ENCODE results near the gene CCT3. TPM values are rescaled to one million over a fixed set of nuclear protein-coding genes. Genes with fewer than 3 reads are reported as not detected.
A peak's percentile ranks its signal among the peaks of the same experiment; 100 is the strongest.

The CCT3 gene
- total and polyA plus RNA-seq, 10 of the 15 experiments (the other 5 are each of a cell fraction or from before 2014, with no cell fraction given): 319 to 585 (median 427) TPM

DNA sequence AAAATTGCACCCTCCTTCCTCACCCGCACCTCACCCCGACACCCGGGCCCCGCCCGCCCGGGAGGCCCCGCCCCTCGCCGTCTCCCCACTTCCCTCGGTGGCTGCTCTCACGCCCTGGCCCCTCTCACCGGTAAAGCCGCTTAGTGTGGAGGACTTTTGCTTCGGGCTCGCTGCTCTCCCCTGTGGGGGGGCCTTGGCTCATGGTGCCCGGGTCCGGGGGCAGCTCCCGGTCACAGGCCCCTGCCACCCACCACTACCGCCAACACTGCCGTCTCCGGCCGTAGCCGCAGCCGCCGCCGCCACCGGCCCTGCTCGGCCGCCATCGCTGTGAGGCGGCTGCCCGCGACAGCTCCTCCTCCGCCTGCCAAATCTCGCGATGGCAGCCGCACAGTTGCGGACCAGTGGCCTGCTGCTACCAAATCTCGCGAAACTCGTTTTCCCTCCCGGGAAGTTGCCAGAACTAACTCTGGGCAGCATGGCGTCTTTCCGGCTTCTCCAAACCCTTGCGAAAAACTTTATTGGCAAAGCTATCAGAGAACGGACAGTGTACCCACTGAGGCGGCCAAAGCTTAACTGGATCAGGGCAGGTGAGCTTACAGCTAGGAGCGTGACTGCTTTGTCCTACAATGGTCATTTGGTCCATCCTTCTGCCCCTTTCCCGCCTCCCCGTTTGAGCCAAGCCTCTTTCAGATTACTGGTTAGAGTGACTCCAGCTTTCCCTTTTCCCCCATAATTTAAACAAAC is 55.4 kb downstream of the CCT3 start, which contains the start of gene SMG5 (continued):
- TF ChIP-seq, protein P1, sequence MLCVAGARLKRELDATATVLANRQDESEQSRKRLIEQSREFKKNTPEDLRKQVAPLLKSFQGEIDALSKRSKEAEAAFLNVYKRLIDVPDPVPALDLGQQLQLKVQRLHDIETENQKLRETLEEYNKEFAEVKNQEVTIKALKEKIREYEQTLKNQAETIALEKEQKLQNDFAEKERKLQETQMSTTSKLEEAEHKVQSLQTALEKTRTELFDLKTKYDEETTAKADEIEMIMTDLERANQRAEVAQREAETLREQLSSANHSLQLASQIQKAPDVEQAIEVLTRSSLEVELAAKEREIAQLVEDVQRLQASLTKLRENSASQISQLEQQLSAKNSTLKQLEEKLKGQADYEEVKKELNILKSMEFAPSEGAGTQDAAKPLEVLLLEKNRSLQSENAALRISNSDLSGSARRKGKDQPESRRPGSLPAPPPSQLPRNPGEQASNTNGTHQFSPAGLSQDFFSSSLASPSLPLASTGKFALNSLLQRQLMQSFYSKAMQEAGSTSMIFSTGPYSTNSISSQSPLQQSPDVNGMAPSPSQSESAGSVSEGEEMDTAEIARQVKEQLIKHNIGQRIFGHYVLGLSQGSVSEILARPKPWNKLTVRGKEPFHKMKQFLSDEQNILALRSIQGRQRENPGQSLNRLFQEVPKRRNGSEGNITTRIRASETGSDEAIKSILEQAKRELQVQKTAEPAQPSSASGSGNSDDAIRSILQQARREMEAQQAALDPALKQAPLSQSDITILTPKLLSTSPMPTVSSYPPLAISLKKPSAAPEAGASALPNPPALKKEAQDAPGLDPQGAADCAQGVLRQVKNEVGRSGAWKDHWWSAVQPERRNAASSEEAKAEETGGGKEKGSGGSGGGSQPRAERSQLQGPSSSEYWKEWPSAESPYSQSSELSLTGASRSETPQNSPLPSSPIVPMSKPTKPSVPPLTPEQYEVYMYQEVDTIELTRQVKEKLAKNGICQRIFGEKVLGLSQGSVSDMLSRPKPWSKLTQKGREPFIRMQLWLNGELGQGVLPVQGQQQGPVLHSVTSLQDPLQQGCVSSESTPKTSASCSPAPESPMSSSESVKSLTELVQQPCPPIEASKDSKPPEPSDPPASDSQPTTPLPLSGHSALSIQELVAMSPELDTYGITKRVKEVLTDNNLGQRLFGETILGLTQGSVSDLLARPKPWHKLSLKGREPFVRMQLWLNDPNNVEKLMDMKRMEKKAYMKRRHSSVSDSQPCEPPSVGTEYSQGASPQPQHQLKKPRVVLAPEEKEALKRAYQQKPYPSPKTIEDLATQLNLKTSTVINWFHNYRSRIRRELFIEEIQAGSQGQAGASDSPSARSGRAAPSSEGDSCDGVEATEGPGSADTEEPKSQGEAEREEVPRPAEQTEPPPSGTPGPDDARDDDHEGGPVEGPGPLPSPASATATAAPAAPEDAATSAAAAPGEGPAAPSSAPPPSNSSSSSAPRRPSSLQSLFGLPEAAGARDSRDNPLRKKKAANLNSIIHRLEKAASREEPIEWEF (IDR thresholded peaks at IDR 0.05; ENCODE audit: insufficient replicate concordance, low read depth, low read length): no peak
- no peak for TF ChIP-seq BMI1 (IDR thresholded peaks at IDR 0.05; ENCODE audit: borderline replicate concordance)
- TF ChIP-seq, protein P2, sequence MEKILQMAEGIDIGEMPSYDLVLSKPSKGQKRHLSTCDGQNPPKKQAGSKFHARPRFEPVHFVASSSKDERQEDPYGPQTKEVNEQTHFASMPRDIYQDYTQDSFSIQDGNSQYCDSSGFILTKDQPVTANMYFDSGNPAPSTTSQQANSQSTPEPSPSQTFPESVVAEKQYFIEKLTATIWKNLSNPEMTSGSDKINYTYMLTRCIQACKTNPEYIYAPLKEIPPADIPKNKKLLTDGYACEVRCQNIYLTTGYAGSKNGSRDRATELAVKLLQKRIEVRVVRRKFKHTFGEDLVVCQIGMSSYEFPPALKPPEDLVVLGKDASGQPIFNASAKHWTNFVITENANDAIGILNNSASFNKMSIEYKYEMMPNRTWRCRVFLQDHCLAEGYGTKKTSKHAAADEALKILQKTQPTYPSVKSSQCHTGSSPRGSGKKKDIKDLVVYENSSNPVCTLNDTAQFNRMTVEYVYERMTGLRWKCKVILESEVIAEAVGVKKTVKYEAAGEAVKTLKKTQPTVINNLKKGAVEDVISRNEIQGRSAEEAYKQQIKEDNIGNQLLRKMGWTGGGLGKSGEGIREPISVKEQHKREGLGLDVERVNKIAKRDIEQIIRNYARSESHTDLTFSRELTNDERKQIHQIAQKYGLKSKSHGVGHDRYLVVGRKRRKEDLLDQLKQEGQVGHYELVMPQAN (conservative IDR thresholded peaks at IDR 0.05): peak; percentile 58; the same call in 1 of the 2 replicates
- 0 out of 2 replicates have a peak, but pooled peaks have one; percentile 43 for TF ChIP-seq MYB (IDR thresholded peaks at IDR 0.05; ENCODE audit: borderline replicate concordance, low read depth, low read length)
- no peak for TF ChIP-seq EP300 (IDR thresholded peaks at IDR 0.05; ENCODE audit: borderline replicate concordance in 1 of 2, control insufficient read depth in 1 of 2, low read depth in 2 of 2, low read length in 2 of 2)
- TF ChIP-seq, protein P3, sequence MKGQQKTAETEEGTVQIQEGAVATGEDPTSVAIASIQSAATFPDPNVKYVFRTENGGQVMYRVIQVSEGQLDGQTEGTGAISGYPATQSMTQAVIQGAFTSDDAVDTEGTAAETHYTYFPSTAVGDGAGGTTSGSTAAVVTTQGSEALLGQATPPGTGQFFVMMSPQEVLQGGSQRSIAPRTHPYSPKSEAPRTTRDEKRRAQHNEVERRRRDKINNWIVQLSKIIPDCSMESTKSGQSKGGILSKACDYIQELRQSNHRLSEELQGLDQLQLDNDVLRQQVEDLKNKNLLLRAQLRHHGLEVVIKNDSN (IDR thresholded peaks at IDR 0.05; ENCODE audit: borderline replicate concordance, extremely low read length, insufficient read depth, low read depth, low read length): no peak
- TF ChIP-seq, protein P4, sequence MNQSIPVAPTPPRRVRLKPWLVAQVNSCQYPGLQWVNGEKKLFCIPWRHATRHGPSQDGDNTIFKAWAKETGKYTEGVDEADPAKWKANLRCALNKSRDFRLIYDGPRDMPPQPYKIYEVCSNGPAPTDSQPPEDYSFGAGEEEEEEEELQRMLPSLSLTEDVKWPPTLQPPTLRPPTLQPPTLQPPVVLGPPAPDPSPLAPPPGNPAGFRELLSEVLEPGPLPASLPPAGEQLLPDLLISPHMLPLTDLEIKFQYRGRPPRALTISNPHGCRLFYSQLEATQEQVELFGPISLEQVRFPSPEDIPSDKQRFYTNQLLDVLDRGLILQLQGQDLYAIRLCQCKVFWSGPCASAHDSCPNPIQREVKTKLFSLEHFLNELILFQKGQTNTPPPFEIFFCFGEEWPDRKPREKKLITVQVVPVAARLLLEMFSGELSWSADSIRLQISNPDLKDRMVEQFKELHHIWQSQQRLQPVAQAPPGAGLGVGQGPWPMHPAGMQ (IDR thresholded peaks at IDR 0.05; ENCODE audit: borderline replicate concordance): peak; percentile 91
- TF ChIP-seq DPF2 (IDR thresholded peaks at IDR 0.05): no peak
- TF ChIP-seq BACH1 (IDR thresholded peaks at IDR 0.05; ENCODE audit: borderline replicate concordance): peak; percentile 79
- 0 out of 2 replicates have a peak, but pooled peaks have one; percentile 22 for TF ChIP-seq NFYB (IDR thresholded peaks at IDR 0.05; ENCODE audit: insufficient read depth, low read depth, low read length)
- TF ChIP-seq CHD1 (IDR thresholded peaks at IDR 0.05; ENCODE audit: low read depth, low read length): 0 out of 2 replicates have a peak, but pooled peaks have one; percentile 30
- TF ChIP-seq EGR1 (IDR thresholded peaks at IDR 0.05; ENCODE audit: borderline replicate concordance in 1 of 2, low read depth in 2 of 2, low read length in 2 of 2): peak in 1 of 2 experiments; percentile 66; a peak in 1 of 3 replicates
- TF ChIP-seq STAT3 (IDR thresholded peaks at IDR 0.05; ENCODE audit: low read depth, low read length): no peak
- TF ChIP-seq, protein P5, sequence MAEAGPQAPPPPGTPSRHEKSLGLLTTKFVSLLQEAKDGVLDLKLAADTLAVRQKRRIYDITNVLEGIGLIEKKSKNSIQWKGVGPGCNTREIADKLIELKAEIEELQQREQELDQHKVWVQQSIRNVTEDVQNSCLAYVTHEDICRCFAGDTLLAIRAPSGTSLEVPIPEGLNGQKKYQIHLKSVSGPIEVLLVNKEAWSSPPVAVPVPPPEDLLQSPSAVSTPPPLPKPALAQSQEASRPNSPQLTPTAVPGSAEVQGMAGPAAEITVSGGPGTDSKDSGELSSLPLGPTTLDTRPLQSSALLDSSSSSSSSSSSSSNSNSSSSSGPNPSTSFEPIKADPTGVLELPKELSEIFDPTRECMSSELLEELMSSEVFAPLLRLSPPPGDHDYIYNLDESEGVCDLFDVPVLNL (IDR thresholded peaks at IDR 0.05; ENCODE audit: low read depth, low read length): peak; percentile 55; the same call in 1 of the 2 replicates
- TF ChIP-seq STAT1 (conservative IDR thresholded peaks at IDR 0.05): peak; percentile 90; the same call in 1 of the 2 replicates

All from GM12878 (cell line).